ENCODE data around the gene NOD1.

Gene NOD1

DNA sequence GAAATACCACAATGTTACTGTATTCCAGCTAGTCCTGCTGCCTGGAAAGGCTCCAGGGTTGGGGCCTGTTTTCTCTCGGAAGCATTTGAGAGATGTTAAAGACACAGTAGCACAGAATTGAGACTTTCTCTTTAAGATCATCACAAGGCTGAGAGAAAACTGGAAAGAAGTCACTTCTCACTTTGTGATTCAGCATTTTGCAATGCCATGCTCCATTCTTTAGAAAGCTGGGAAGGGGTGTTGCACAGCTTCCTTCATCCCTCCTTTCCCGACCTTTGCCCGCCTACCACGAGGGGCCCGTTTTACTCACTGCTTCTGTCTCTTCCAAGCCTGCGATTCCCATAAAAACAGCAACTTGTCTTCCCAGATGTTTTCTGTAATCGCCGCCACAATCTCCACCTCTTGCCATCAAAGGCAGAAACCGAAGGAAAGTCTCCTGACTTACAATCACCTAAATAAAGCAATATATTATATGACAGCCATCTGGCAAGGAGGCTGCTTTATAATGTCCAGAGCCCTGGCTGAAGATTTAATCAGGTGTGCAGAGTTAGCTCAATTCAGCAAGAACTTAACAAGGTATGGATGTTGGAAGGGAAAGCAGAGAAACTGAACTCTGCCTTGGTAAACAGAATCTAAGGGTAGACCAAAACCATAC lies 18.9 kb downstream of the NOD1 start:
- TF ChIP-seq, protein P1, sequence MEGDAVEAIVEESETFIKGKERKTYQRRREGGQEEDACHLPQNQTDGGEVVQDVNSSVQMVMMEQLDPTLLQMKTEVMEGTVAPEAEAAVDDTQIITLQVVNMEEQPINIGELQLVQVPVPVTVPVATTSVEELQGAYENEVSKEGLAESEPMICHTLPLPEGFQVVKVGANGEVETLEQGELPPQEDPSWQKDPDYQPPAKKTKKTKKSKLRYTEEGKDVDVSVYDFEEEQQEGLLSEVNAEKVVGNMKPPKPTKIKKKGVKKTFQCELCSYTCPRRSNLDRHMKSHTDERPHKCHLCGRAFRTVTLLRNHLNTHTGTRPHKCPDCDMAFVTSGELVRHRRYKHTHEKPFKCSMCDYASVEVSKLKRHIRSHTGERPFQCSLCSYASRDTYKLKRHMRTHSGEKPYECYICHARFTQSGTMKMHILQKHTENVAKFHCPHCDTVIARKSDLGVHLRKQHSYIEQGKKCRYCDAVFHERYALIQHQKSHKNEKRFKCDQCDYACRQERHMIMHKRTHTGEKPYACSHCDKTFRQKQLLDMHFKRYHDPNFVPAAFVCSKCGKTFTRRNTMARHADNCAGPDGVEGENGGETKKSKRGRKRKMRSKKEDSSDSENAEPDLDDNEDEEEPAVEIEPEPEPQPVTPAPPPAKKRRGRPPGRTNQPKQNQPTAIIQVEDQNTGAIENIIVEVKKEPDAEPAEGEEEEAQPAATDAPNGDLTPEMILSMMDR (IDR thresholded peaks at IDR 0.05; ENCODE audit: low read depth, low read length): no peak
- DNase-seq: peak; percentile 37
- Histone ChIP-seq H3K9me3 (no peaks in the 10 kb centered on the region), H3K36me3 (peaks cover 5% of the 10 kb centered on the region; the same call in 1 of the 2 replicates), H3K4me1 (peaks cover 17% of the 10 kb centered on the region), H3K27me3 (no peaks in the 10 kb centered on the region), H3K4me3 (ENCODE audit: low read depth, low read length) (peak overlapping the region; percentile 38)

DNA sequence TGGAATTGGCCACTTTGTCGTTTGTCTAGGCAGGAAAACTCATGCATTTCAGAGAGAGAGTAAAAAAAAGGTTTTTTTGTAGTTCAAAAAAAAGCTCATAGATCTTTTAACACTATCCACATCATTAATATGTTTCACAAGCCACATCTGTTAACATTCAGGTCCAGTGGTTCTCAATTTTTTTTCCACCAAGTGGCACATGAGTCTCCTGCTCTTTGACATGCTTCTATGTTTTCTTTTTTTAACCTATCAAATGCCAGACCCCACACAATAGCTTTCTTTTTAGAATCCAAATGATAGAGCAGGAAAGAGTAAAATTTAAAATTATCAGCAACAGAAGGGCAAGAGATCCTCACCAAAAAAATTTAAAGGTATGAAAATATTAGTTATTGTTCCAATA lies 20.3 kb downstream of the NOD1 start:
- H3K4me3 ChIP-seq (ENCODE audit: low read depth, low read length): no peak overlapping the region
- peaks cover 8% of the 10 kb centered on the region for H3K4me1 ChIP-seq
- H3K27me3 ChIP-seq: no peaks in the 10 kb centered on the region
- TF ChIP-seq, protein P1 (IDR thresholded peaks at IDR 0.05; ENCODE audit: low read depth, low read length): no peak
- H3K9me3 ChIP-seq: no peaks in the 10 kb centered on the region
- DNase-seq: no peak
- peaks cover 5% of the 10 kb centered on the region; the same call in 1 of the 2 replicates for H3K36me3 ChIP-seq

DNA sequence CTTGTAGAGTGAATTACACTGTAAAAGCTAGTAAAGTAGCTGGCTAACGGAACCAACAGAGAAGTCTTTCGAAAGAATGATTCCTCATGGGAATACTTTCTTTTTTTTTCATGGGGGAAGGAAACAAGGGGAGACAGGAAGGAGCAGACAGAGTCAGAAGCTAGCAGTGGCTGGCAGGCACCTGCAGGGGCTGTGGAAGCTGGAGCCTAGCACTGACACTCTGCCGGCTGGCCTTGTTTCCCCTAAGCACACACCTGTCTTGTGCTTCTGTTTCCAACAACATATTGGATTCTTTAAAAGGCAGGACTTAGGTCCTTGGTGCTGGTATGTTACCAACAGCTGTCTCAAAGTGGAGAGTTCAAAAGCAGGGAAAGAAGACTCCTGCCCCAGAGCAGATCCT lies 24.7 kb downstream of the NOD1 start:
- TF ChIP-seq, protein P1 (IDR thresholded peaks at IDR 0.05; ENCODE audit: low read depth, low read length): no peak
- Histone ChIP-seq H3K27me3 (no peaks in the 10 kb centered on the region), H3K36me3 (peaks cover 5% of the 10 kb centered on the region), H3K9me3 (no peaks in the 10 kb centered on the region), H3K4me1 (no peaks in the 10 kb centered on the region), H3K4me3 (ENCODE audit: low read depth, low read length) (no peak overlapping the region)
- no peak for DNase-seq

DNA sequence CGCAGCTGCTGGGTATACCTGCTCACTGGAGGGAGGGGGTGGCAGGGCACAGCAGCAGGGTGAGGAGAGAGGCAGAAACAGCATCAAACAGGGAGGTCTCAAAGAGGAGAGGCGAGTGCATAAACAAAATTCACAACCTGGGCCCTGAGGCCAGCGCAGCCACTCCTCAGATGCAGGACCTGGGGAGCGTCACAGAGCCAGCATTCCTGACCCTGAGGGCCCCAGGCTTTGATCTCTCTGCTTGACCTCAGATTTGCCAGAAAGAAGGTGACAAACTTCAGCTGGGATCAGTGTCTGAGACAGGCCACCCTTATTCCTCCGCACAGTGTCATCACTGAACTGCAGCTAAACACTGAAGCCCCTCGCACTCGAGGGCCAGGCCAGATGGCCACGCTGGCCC lies 25.6 kb downstream of the NOD1 start:
- no peaks in the 10 kb centered on the region; the same call in 1 of the 2 replicates for H3K4me1 ChIP-seq

DNA sequence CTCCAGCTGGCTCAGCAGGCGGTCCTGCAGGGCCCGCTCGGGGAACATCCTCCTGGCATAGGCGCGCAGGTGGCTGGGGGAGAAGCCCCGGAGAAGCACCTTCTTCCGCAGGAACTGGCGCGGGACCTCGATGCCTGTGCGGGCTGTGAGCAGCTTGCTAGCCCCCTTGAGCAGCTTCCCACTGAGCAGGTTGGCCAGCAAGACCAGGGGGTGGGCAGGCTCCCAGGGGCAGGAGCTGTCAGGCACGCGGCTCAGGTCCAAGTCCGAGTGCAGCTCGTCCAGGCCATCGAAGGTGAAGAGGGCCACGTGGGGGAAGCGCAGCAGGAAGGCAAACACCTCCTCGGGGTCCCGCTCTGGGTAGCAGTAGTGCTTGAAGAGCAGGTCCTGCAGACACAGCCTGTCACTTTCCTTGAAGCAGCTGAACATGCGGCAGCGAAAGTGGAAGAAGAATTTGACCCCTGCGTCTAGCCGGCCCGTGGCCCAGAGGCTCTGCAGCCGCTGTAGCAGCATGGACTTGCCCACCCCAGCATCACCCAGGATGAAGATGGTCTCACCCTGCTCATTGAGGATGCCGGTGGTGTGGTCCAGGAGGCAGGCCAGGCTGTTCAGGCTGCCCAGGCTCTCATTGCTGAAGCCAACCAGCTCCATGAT lies 26.2 kb downstream of the NOD1 start:
- H3K4me1 ChIP-seq: no peaks in the 10 kb centered on the region; the same call in 1 of the 2 replicates
- peaks cover 10% of the 10 kb centered on the region for H3K36me3 ChIP-seq
- no peak for DNase-seq
- no peak overlapping the region for H3K4me3 ChIP-seq (ENCODE audit: low read depth, low read length)
- no peaks in the 10 kb centered on the region for H3K9me3 ChIP-seq
- TF ChIP-seq, protein P1 (IDR thresholded peaks at IDR 0.05; ENCODE audit: low read depth, low read length): no peak
- no peaks in the 10 kb centered on the region for H3K27me3 ChIP-seq

More for the DNA sequence above, 25.6 kb downstream of the NOD1 start:
- peaks cover 5% of the 10 kb centered on the region for H3K36me3 ChIP-seq
- TF ChIP-seq, protein P1 (IDR thresholded peaks at IDR 0.05; ENCODE audit: low read depth, low read length): no peak
- no peaks in the 10 kb centered on the region for H3K9me3 ChIP-seq
- H3K27me3 ChIP-seq: no peaks in the 10 kb centered on the region
- no peak overlapping the region for H3K4me3 ChIP-seq (ENCODE audit: low read depth, low read length)
- DNase-seq: no peak

All from BE2C (cell line).